ENCODE measurements around the gene ALG9. TPM values are rescaled to one million over a fixed set of nuclear protein-coding genes. Genes with fewer than 3 reads are reported as not detected.

The ALG9 gene
- total RNA-seq, 1 experiment from 2014 or later = 19.7 TPM

- no peak for TF ChIP-seq CTCF (IDR thresholded peaks at IDR 0.05)
- TF ChIP-seq ZNF232 (CRISPR knock-in tag; IDR thresholded peaks at IDR 0.05) = no peak
Measured at GRCh38 chr11:111762981-111763643, 108.3 kb downstream of the ALG9 start (continued).

GRCh38 chr11:111762526-111762925, 108.9 kb downstream of the ALG9 start:
- DNase-seq (ENCODE audit: low spot score) (no peak), ATAC-seq (no peak)
- ChIA-PET POLR2A (no interaction called here), CTCF (interaction anchor here (0.5 to 1.6 kb wide), 3 partner anchors 15 to 308 kb away, joined by 3 to 4 read pairs (median 3); no protein-coding TSS in a partner anchor)
- H3K27ac Mint-ChIP-seq = no peak overlapping the region
- peaks cover 65% of the 10 kb centered on the region for H3K36me3 Mint-ChIP-seq
- no peak for TF ChIP-seq ZNF219 (CRISPR knock-in tag; IDR thresholded peaks at IDR 0.05; ENCODE audit: borderline replicate concordance)
- no peak for TF ChIP-seq MYBL2 (CRISPR knock-in tag; IDR thresholded peaks at IDR 0.05)
- no peak for TF ChIP-seq CREB1 (CRISPR knock-in tag; IDR thresholded peaks at IDR 0.05)
- TF ChIP-seq GTF2I (CRISPR knock-in tag; conservative IDR thresholded peaks at IDR 0.05) = 0 out of 2 replicates have a peak, but pooled peaks have one; percentile 31
- TF ChIP-seq ZNF121 (CRISPR knock-in tag; IDR thresholded peaks at IDR 0.05) = peak; percentile 91
- TF ChIP-seq ETV6 (CRISPR knock-in tag; IDR thresholded peaks at IDR 0.05) = no peak
- TF ChIP-seq EMX1 (CRISPR knock-in tag; IDR thresholded peaks at IDR 0.05) = no peak
- H3K4me1 Mint-ChIP-seq = peaks cover 28% of the 10 kb centered on the region
- H3K27me3 Mint-ChIP-seq (ENCODE audit: low read depth) = no peaks in the 10 kb centered on the region
- H3K9me3 Mint-ChIP-seq = no peaks in the 10 kb centered on the region
- no peak overlapping the region for H3K4me3 Mint-ChIP-seq

GRCh38 chr11:111761036-111761435, 110.3 kb downstream of the ALG9 start:
- CTCF ChIA-PET = interaction anchor here (1.2 kb wide), 1 partner anchor 111 kb away, joined by 7 read pairs; the partner anchor contains the start of gene ALG9
- Mint-ChIP-seq H3K27ac (no peak overlapping the region), H3K36me3 (peaks cover 79% of the 10 kb centered on the region), H3K4me3 (no peak overlapping the region), H3K4me1 (peaks cover 22% of the 10 kb centered on the region), H3K9me3 (no peaks in the 10 kb centered on the region), H3K27me3 (ENCODE audit: low read depth) (no peaks in the 10 kb centered on the region)
- no peak for TF ChIP-seq ZSCAN18 (CRISPR knock-in tag; IDR thresholded peaks at IDR 0.05)
- DNase-seq (ENCODE audit: low spot score) (no peak), ATAC-seq (no peak)
- POLR2A ChIA-PET = no interaction called here

- peaks cover 85% of the 10 kb centered on the region for H3K36me3 Mint-ChIP-seq
- no peaks in the 10 kb centered on the region for H3K9me3 Mint-ChIP-seq
- no peak for DNase-seq (ENCODE audit: low spot score)
- no peak overlapping the region for H3K4me3 Mint-ChIP-seq
- H3K4me1 Mint-ChIP-seq = peaks cover 18% of the 10 kb centered on the region
- ATAC-seq = no peak
- no peak overlapping the region for H3K27ac Mint-ChIP-seq
- ChIA-PET CTCF (interaction anchor here (0.9 kb wide), 1 partner anchor 222 kb away, joined by 3 read pairs; no protein-coding TSS in a partner anchor), POLR2A (no interaction called here)
- TF ChIP-seq ZNF121 (CRISPR knock-in tag; IDR thresholded peaks at IDR 0.05) (peak; percentile 73; the same call in 1 of the 2 replicates), ERG (CRISPR knock-in tag; IDR thresholded peaks at IDR 0.05) (no peak), KAT7 (CRISPR knock-in tag; IDR thresholded peaks at IDR 0.05; ENCODE audit: borderline replicate concordance) (no peak), ZBTB43 (CRISPR knock-in tag; IDR thresholded peaks at IDR 0.05) (no peak)
- H3K27me3 Mint-ChIP-seq (ENCODE audit: low read depth) = no peaks in the 10 kb centered on the region
Measured at GRCh38 chr11:111759778-111760407, 111.5 kb downstream of the ALG9 start.

All from WTC11 (cell line).